Measurements from ENCODE around the gene ZBTB3. TPM values are rescaled to one million over a fixed set of nuclear protein-coding genes. Genes with fewer than 3 reads are reported as not detected.

ZBTB3 gene
- total RNA-seq, 4 donors from 2014 or later: 13.4 to 35.4 (median 19.0) TPM

- peak; percentile 85 to 98 for DNase-seq (ENCODE audit: low spot score in 2 of 2)
- 2 to 4% methylated on average over 12 to 24 of the region's 51 CpGs for WGBS, 2 donors
- peak overlapping the region; percentile 72 for H3K4me3 ChIP-seq (ENCODE audit: low read depth, poor library complexity, severe bottlenecking)
Observed at GRCh38 chr11:62786318-62787004, 32.5 kb upstream of the ZBTB3 start.

GRCh38 chr11:62782753-62783152 lies 28.8 kb upstream of the ZBTB3 start:
- 93 to 94% methylated on average over 7 of the region's 7 CpGs for WGBS, 2 donors
- TF ChIP-seq POLR2A (IDR thresholded peaks at IDR 0.05): no peak
- TF ChIP-seq CTCF (IDR thresholded peaks at IDR 0.05): no peak
- no peak overlapping the region for H3K4me3 ChIP-seq (ENCODE audit: low read depth, poor library complexity, severe bottlenecking)
- no peak for DNase-seq (ENCODE audit: low spot score in 2 of 2)
- intact Hi-C loops (cut with DNase I; ENCODE audit: low total_unique reads): no loop called here

More at GRCh38 chr11:62786318-62787004, 32.5 kb upstream of the ZBTB3 start:
- intact Hi-C loops (cut with DNase I; ENCODE audit: low total_unique reads): no loop called here
- peak in 1 of 3 donors; percentile 96 for TF ChIP-seq CTCF (IDR thresholded peaks at IDR 0.05)
- no peak for TF ChIP-seq POLR2A (IDR thresholded peaks at IDR 0.05)

- DNase-seq (ENCODE audit: low spot score in 2 of 2): no peak
- 75 to 76% methylated on average over 3 of the region's 3 CpGs for WGBS, 2 donors
- intact Hi-C loops (cut with DNase I; ENCODE audit: low total_unique reads): no loop called here
- H3K4me3 ChIP-seq (ENCODE audit: low read depth, poor library complexity, severe bottlenecking): no peak overlapping the region
- no peak for TF ChIP-seq POLR2A (IDR thresholded peaks at IDR 0.05)
Observed at GRCh38 chr11:62778441-62778840, 24.5 kb upstream of the ZBTB3 start.

- 72 to 88% methylated on average over 2 of the region's 2 CpGs for WGBS, 2 donors
- no peak for DNase-seq (ENCODE audit: low spot score in 2 of 2)
- no peak overlapping the region for H3K4me3 ChIP-seq (ENCODE audit: low read depth, poor library complexity, severe bottlenecking)
- intact Hi-C loops (cut with DNase I; ENCODE audit: low total_unique reads): no loop called here
- TF ChIP-seq CTCF (IDR thresholded peaks at IDR 0.05) (no peak), POLR2A (IDR thresholded peaks at IDR 0.05) (no peak)
Observed at GRCh38 chr11:62777389-62777788, 23.4 kb upstream of the ZBTB3 start.

- intact Hi-C loops (cut with DNase I; ENCODE audit: low total_unique reads): no loop called here
- DNase-seq (ENCODE audit: low spot score in 2 of 2): no peak
- no peak for TF ChIP-seq POLR2A (IDR thresholded peaks at IDR 0.05)
- no peak for TF ChIP-seq CTCF (IDR thresholded peaks at IDR 0.05)
- 87 to 92% methylated on average over 17 of the region's 17 CpGs for WGBS, 2 donors
- no peak overlapping the region for H3K4me3 ChIP-seq (ENCODE audit: low read depth, poor library complexity, severe bottlenecking)
Observed at GRCh38 chr11:62775646-62776045, 21.7 kb upstream of the ZBTB3 start.

GRCh38 chr11:62774407-62774806 lies 20.4 kb upstream of the ZBTB3 start:
- H3K4me3 ChIP-seq (ENCODE audit: low read depth, poor library complexity, severe bottlenecking): no peak overlapping the region
- 68 to 70% methylated on average over 5 to 6 of the region's 6 CpGs for WGBS, 2 donors
- intact Hi-C loops (cut with DNase I; ENCODE audit: low total_unique reads): no loop called here
- no peak for DNase-seq (ENCODE audit: low spot score in 2 of 2)
- no peak for TF ChIP-seq POLR2A (IDR thresholded peaks at IDR 0.05)
- TF ChIP-seq CTCF (IDR thresholded peaks at IDR 0.05): no peak
